OCI-LY7 (cell line): ENCODE measurements around the gene ZNF554.

Experiments
- CTCF ChIP-seq: fragments of 200-600 bp; sonication (generic); conservative IDR thresholded peaks from 2 replicates; pipeline ENCODE4 v1.5.1; 2014; ENCODE audit warnings: mild to moderate bottlenecking, antibody characterized with exemption, low read length, moderate library complexity, mixed read lengths
- EZH2phosphoT487 ChIP-seq: fragments of 200-600 bp; sonication (generic); IDR thresholded peaks from 2 replicates; pipeline ENCODE4 v1.6.1; 2018; ENCODE audit warnings: low read depth, borderline replicate concordance, mild to moderate bottlenecking, mixed run types, antibody characterized with exemption, low read length, moderate library complexity, mixed read lengths

GRCh38 chr19:2777952-2778683 lies 41.5 kb upstream of the ZNF554 start:
- no peak for TF ChIP-seq CTCF
- no peak for TF ChIP-seq EZH2phosphoT487
